Ishikawa (cell line): ENCODE results near the gene CMYA5.

Source experiments
- CEBPB ChIP-seq: IDR thresholded peaks from 2 replicates; pipeline ENCODE4 v1.6.1; 2012
- CREB1 ChIP-seq: IDR thresholded peaks from 2 replicates; pipeline ENCODE4 v1.6.1; 2012; ENCODE audit warnings: low read depth
- EGR1 ChIP-seq: IDR thresholded peaks from 2 replicates; pipeline ENCODE4 v1.6.1; 2012
- EP300 ChIP-seq: IDR thresholded peaks from 2 replicates; pipeline ENCODE4 v1.6.1; 2012; ENCODE audit warnings: borderline replicate concordance
- FOXM1 ChIP-seq: IDR thresholded peaks from 2 replicates; pipeline ENCODE4 v1.6.1; 2012; ENCODE audit warnings: low read depth, borderline replicate concordance
- MAX ChIP-seq: IDR thresholded peaks from 2 replicates; pipeline ENCODE4 v1.6.1; 2012
- NFIC ChIP-seq: IDR thresholded peaks from 2 replicates; pipeline ENCODE4 v1.6.1; 2012
- RAD21 ChIP-seq: IDR thresholded peaks from 2 replicates; pipeline ENCODE4 v1.6.1; 2012; ENCODE audit warnings: low read depth
- REST ChIP-seq: IDR thresholded peaks from 2 replicates; pipeline ENCODE4 v1.6.1; 2012; ENCODE audit warnings: low read depth, mild to moderate bottlenecking
- TAF1 ChIP-seq: IDR thresholded peaks from 2 replicates; pipeline ENCODE4 v1.6.1; 2012; ENCODE audit warnings: low read depth, mild to moderate bottlenecking
- TCF12 ChIP-seq: IDR thresholded peaks from 2 replicates; pipeline ENCODE4 v1.6.1; 2012; ENCODE audit warnings: low read depth
- TEAD4 ChIP-seq: IDR thresholded peaks from 2 replicates; pipeline ENCODE4 v1.6.1; 2012
- USF1 ChIP-seq: IDR thresholded peaks from 2 replicates; pipeline ENCODE4 v1.6.1; 2012
- YY1 ChIP-seq: IDR thresholded peaks from 2 replicates; pipeline ENCODE4 v1.6.1; 2012; ENCODE audit warnings: low read depth
- ZBTB7A ChIP-seq: IDR thresholded peaks from 2 replicates; pipeline ENCODE4 v1.6.1; 2012; ENCODE audit warnings: low read depth

The CMYA5 gene

GRCh38 chr5:79831381-79832309 is 142.0 kb downstream of the CMYA5 start:
- TF ChIP-seq EGR1, result no peak
- no peak for TF ChIP-seq TCF12
- no peak for TF ChIP-seq TAF1
- no peak for TF ChIP-seq ZBTB7A
- no peak for TF ChIP-seq YY1

GRCh38 chr5:79832911-79833310 is 143.3 kb downstream of the CMYA5 start:
- TF ChIP-seq MAX (no peak), EP300 (no peak), NFIC (no peak), EGR1 (no peak), FOXM1 (no peak), REST (no peak), CREB1 (no peak), TCF12 (no peak), ZBTB7A (no peak), RAD21 (no peak), USF1 (no peak), TEAD4 (no peak), CEBPB (no peak), TAF1 (no peak), YY1 (no peak)

- TF ChIP-seq RAD21 (no peak), EP300 (no peak), NFIC (no peak), ZBTB7A (no peak), MAX (no peak), REST (no peak), FOXM1 (no peak), CEBPB (no peak), YY1 (no peak), EGR1 (no peak), TAF1 (no peak), USF1 (no peak), TEAD4 (no peak), TCF12 (no peak), CREB1 (no peak)
Observed at GRCh38 chr5:79834098-79834753, 144.6 kb downstream of the CMYA5 start.

GRCh38 chr5:79834754-79835714 is 145.4 kb downstream of the CMYA5 start:
- no peak for TF ChIP-seq NFIC
